GM19035 (cell line): ENCODE data around the gene KIF26B.

Experiments
- ATAC-seq: cut with Tn5 transposase; IDR thresholded peaks from one replicate; pipeline ENCODE4 v1.9.1; 2021; ENCODE audit not compliant: unreplicated experiment

Gene KIF26B

GRCh38 chr1:245205864-245206263, 51.1 kb downstream of the KIF26B start:
- no peak for ATAC-seq

GRCh38 chr1:245207056-245207638, 52.4 kb downstream of the KIF26B start:
- no peak for ATAC-seq

GRCh38 chr1:245207801-245208200, 53.0 kb downstream of the KIF26B start:
- ATAC-seq, result no peak

- no peak for ATAC-seq
Measured at GRCh38 chr1:245209658-245210435, 55.1 kb downstream of the KIF26B start.

- ATAC-seq, result no peak
Measured at GRCh38 chr1:245211035-245211749, 56.4 kb downstream of the KIF26B start.

GRCh38 chr1:245211761-245212160, 57.0 kb downstream of the KIF26B start:
- ATAC-seq, result no peak

- no peak for ATAC-seq
Measured at GRCh38 chr1:245212221-245212710, 57.5 kb downstream of the KIF26B start.

GRCh38 chr1:245213066-245213831, 58.5 kb downstream of the KIF26B start:
- no peak for ATAC-seq

GRCh38 chr1:245215071-245215470, 60.3 kb downstream of the KIF26B start:
- no peak for ATAC-seq

GRCh38 chr1:245216366-245217115, 61.8 kb downstream of the KIF26B start:
- no peak for ATAC-seq

- no peak for ATAC-seq
Measured at GRCh38 chr1:245217853-245218608, 63.2 kb downstream of the KIF26B start.

- no peak for ATAC-seq
Measured at GRCh38 chr1:245220381-245220985, 65.7 kb downstream of the KIF26B start.

- no peak for ATAC-seq
Measured at GRCh38 chr1:245221805-245222204, 67.0 kb downstream of the KIF26B start.

- no peak for ATAC-seq
Measured at GRCh38 chr1:245222931-245223595, 68.3 kb downstream of the KIF26B start.

GRCh38 chr1:245225322-245226202, 70.8 kb downstream of the KIF26B start:
- ATAC-seq, result no peak

- no peak for ATAC-seq
Measured at GRCh38 chr1:245226203-245226499, 71.4 kb downstream of the KIF26B start.

GRCh38 chr1:245229051-245229450, 74.3 kb downstream of the KIF26B start:
- no peak for ATAC-seq

GRCh38 chr1:245232931-245233330, 78.1 kb downstream of the KIF26B start:
- no peak for ATAC-seq
